Liver (tissue), 3 donors: ENCODE data around the gene IL17B.

Experiments
- ATF3 ChIP-seq: IDR thresholded peaks from 2 replicates; pipeline ENCODE4 v1.6.1; 2016; ENCODE audit warnings: antibody characterized with exemption
- CTCF ChIP-seq: fragments of 150-350 bp; IDR thresholded peaks from 2 replicates; pipeline ENCODE4 v1.5.1; 2017; ENCODE audit warnings: improper control_type of control experiment, low read depth, low read length; ENCODE audit not compliant: missing input control
- EGR1 ChIP-seq, 2 donors: IDR thresholded peaks; 2 replicates each; pipeline ENCODE4 v1.6.1; 2016 to 2018; ENCODE audit warnings: antibody characterized with exemption in 2 of 2, low read depth in 2 of 2
- GABPA ChIP-seq, 2 donors: IDR thresholded peaks in 1 of 2; conservative IDR thresholded peaks in 1 of 2; 2 replicates each; pipeline ENCODE4 v1.6.1; 2016; ENCODE audit warnings: antibody characterized with exemption in 2 of 2, mild to moderate bottlenecking in 1 of 2, moderate library complexity in 1 of 2
- HNF4G ChIP-seq: IDR thresholded peaks from 2 replicates; pipeline ENCODE4 v1.6.1; 2016; ENCODE audit warnings: antibody characterized with exemption
- JUND ChIP-seq, 2 donors: IDR thresholded peaks; 2 replicates each; pipeline ENCODE4 v1.6.1; 2016; ENCODE audit warnings: antibody characterized with exemption in 2 of 2
- MAX ChIP-seq: IDR thresholded peaks from 2 replicates; pipeline ENCODE4 v1.6.1; 2016; ENCODE audit warnings: antibody characterized with exemption
- RAD21 ChIP-seq, 2 donors: IDR thresholded peaks; 2 replicates each; pipeline ENCODE4 v1.6.1; 2016; ENCODE audit warnings: antibody characterized with exemption in 2 of 2, mild to moderate bottlenecking in 2 of 2
- RXRA ChIP-seq, 2 donors: IDR thresholded peaks; 2 replicates each; pipeline ENCODE4 v1.6.1; 2017 to 2018; ENCODE audit warnings: antibody characterized with exemption in 2 of 2, mild to moderate bottlenecking in 1 of 2
- SP1 ChIP-seq: IDR thresholded peaks from 2 replicates; pipeline ENCODE4 v1.6.1; 2018; ENCODE audit warnings: antibody characterized with exemption, mild to moderate bottlenecking
- TAF1 ChIP-seq: conservative IDR thresholded peaks from 2 replicates; pipeline ENCODE4 v1.6.1; 2016; ENCODE audit warnings: antibody characterized with exemption, mild to moderate bottlenecking
- YY1 ChIP-seq: IDR thresholded peaks from 2 replicates; pipeline ENCODE4 v1.6.1; 2016; ENCODE audit warnings: antibody characterized with exemption, mild to moderate bottlenecking
- TF ChIP-seq, protein P1 (sequence below): IDR thresholded peaks from 2 replicates; pipeline ENCODE4 v1.6.1; 2016; ENCODE audit warnings: antibody characterized with exemption, mild to moderate bottlenecking
- donor health status: healthy.
- donor health status: healthy.

DNA sequence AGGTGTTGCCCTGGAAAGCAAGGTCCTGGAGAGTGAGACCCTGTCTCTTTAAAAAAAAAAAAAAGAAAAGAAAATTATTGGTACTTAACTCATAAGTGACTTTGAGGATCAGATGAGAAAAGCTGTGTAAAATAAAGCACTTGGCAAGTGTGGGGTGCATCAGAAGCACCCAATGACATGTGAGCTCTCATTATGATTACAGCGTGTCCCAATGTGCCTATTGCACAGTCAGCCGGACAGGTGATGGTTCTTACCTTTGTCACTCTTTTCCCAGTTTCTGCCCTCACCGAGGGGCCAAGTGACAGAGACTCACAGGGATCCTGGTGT, 40.4 kb upstream of the IL17B start:
- TF ChIP-seq GABPA (IDR thresholded peaks at IDR 0.05 in 1 of 2, conservative IDR thresholded peaks at IDR 0.05 in 1 of 2) (no peak), TAF1 (no peak), ATF3 (no peak), CTCF (no peak), SP1 (no peak), JUND (IDR thresholded peaks at IDR 0.05) (no peak), RAD21 (IDR thresholded peaks at IDR 0.05) (no peak), HNF4G (no peak), EGR1 (IDR thresholded peaks at IDR 0.05; ENCODE audit: low read depth in 2 of 2) (no peak), YY1 (no peak), MAX (no peak), RXRA (IDR thresholded peaks at IDR 0.05) (no peak)
- TF ChIP-seq, protein P1, sequence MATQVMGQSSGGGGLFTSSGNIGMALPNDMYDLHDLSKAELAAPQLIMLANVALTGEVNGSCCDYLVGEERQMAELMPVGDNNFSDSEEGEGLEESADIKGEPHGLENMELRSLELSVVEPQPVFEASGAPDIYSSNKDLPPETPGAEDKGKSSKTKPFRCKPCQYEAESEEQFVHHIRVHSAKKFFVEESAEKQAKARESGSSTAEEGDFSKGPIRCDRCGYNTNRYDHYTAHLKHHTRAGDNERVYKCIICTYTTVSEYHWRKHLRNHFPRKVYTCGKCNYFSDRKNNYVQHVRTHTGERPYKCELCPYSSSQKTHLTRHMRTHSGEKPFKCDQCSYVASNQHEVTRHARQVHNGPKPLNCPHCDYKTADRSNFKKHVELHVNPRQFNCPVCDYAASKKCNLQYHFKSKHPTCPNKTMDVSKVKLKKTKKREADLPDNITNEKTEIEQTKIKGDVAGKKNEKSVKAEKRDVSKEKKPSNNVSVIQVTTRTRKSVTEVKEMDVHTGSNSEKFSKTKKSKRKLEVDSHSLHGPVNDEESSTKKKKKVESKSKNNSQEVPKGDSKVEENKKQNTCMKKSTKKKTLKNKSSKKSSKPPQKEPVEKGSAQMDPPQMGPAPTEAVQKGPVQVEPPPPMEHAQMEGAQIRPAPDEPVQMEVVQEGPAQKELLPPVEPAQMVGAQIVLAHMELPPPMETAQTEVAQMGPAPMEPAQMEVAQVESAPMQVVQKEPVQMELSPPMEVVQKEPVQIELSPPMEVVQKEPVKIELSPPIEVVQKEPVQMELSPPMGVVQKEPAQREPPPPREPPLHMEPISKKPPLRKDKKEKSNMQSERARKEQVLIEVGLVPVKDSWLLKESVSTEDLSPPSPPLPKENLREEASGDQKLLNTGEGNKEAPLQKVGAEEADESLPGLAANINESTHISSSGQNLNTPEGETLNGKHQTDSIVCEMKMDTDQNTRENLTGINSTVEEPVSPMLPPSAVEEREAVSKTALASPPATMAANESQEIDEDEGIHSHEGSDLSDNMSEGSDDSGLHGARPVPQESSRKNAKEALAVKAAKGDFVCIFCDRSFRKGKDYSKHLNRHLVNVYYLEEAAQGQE = no peak
